K562 (cell line): ENCODE measurements around the gene NKAPL. TPM values are rescaled to one million over a fixed set of nuclear protein-coding genes. Genes with fewer than 3 reads are reported as not detected.

Experiments
- ATAC-seq: fragments of 200-7000 bp; cut with Tn5 transposase; 3 replicates; pipeline ENCODE4 v1.9.1; 2020; ENCODE audit warnings: moderate library complexity
- BruUV-seq: library from RNA; stranded (reverse); fragments of 400-500 nt; replicated peaks from 2 replicates; lab custom pipeline; 2021; lab: Mats Ljungman, UMichigan
- CTCF ChIA-PET: fragments of 300-600 bp; formaldehyde crosslinking; extraction: SDS; loops from one replicate; lab custom pipeline; 2021; ENCODE audit warnings: low intra/inter-chr PET ratio; lab: Yijun Ruan, JAX
- POLR2A ChIA-PET: fragments of 300-600, 350-650 bp; sonication (Branson Sonifier 250); formaldehyde crosslinking; extraction: SDS; loops from one replicate; lab custom pipeline; 2021; ENCODE audit warnings: antibody characterized with exemption, inconsistent platforms; lab: Yijun Ruan, JAX
- DNase-seq, 4 experiments: peaks; one replicate each; pipeline versions ENCODE4 v3.0.0 to v3.0.0-alpha.2; 2011 to 2018; ENCODE audit warnings: low spot score in 3 of 4, mixed read lengths in 3 of 4; ENCODE audit errors: extremely low read depth in 1 of 4
- FAIRE-seq: peaks from 2 replicates; lab custom pipeline; 2011; peaks lifted over from hg19 to GRCh38; lab: Jason Lieb, UNC
- H2AFZ ChIP-seq: 2 replicates; pipeline ENCODE4 v1.6.0; 2011; ENCODE audit warnings: low read depth, low read length, control low read depth, inconsistent platforms
- H3K27ac ChIP-seq: fragments of 200-600 bp; 3 replicates; pipeline ENCODE4 v1.8.0; 2011; ENCODE audit warnings: low read depth, mild to moderate bottlenecking, control low read depth, inconsistent platforms, low read length, moderate library complexity, mixed read lengths; ENCODE audit errors: extremely low read depth
- H3K27me3 ChIP-seq, 2 experiments: fragments of 300-600 bp in 1 of 2; 2 replicates in 1 of 2; 3 replicates in 1 of 2; pipeline versions ENCODE4 v1.6.0 to v1.8.0; 2011; ENCODE audit warnings: inconsistent platforms in 2 of 2, low read length in 2 of 2, mild to moderate bottlenecking in 1 of 2, mixed read lengths in 1 of 2, moderate library complexity in 1 of 2; ENCODE audit not compliant: control insufficient read depth in 2 of 2, insufficient read depth in 2 of 2
- H3K36me3 ChIP-seq: fragments of 300-600 bp; 3 replicates; pipeline ENCODE4 v1.8.0; 2011; ENCODE audit warnings: mild to moderate bottlenecking, low read length, inconsistent platforms; ENCODE audit not compliant: control insufficient read depth, insufficient read depth
- H3K4me1 ChIP-seq, 2 experiments: fragments of 200-600 bp in 1 of 2; replicated peaks in 1 of 2; 2 replicates in 1 of 2; 3 replicates in 1 of 2; pipeline versions ENCODE4 v1.5.1 to v1.8.0; 2011; ENCODE audit warnings: inconsistent platforms in 2 of 2, low read length in 2 of 2, mild to moderate bottlenecking in 1 of 2, mixed read lengths in 1 of 2, moderate library complexity in 1 of 2; ENCODE audit not compliant: control insufficient read depth in 2 of 2, insufficient read depth in 2 of 2
- H3K4me2 ChIP-seq: 2 replicates; pipeline ENCODE4 v1.6.1; 2011; ENCODE audit warnings: low read length, control low read depth, inconsistent platforms, mixed read lengths; ENCODE audit not compliant: insufficient read depth
- H3K4me3 ChIP-seq: fragments of 200-600 bp; sonication (generic), shearing (Covaris generic); 2 replicates; pipeline ENCODE4 v1.5.1; 2016; ENCODE audit warnings: control low read depth, inconsistent platforms
- H3K79me2 ChIP-seq: fragments of 200-600 bp; 3 replicates; pipeline ENCODE4 v1.8.0; 2011; ENCODE audit warnings: low read length, inconsistent platforms; ENCODE audit not compliant: control insufficient read depth, insufficient read depth
- H3K9ac ChIP-seq, 2 experiments: 2 replicates each; pipeline versions ENCODE4 v1.6.0 to v1.6.1; 2011; ENCODE audit warnings: low read depth in 2 of 2, low read length in 2 of 2, control low read depth in 1 of 2, inconsistent platforms in 1 of 2, mild to moderate bottlenecking in 1 of 2, mixed read lengths in 1 of 2; ENCODE audit not compliant: insufficient read depth in 1 of 2
- H3K9me1 ChIP-seq: one replicate; pipeline ENCODE4 v1.6.0; 2011; ENCODE audit warnings: inconsistent platforms, mild to moderate bottlenecking, low read length, moderate library complexity; ENCODE audit not compliant: control insufficient read depth, insufficient read depth
- H3K9me3 ChIP-seq: replicated peaks from 2 replicates; pipeline ENCODE4 v1.5.1; 2011; ENCODE audit warnings: low read depth, low read length, inconsistent platforms; ENCODE audit not compliant: control insufficient read depth, insufficient read depth
- H4K20me1 ChIP-seq: replicated peaks from 2 replicates; pipeline ENCODE4 v1.6.1; 2011; ENCODE audit warnings: low read length, inconsistent platforms, mixed read lengths; ENCODE audit not compliant: control insufficient read depth, insufficient read depth
- ARNT ChIP-seq, 2 experiments: fragments of 450-650 bp; IDR thresholded peaks; 2 replicates each; pipeline ENCODE4 v1.6.1; 2016; ENCODE audit warnings: mild to moderate bottlenecking in 1 of 2
- CBFA2T2 ChIP-seq: fragments of 450-650 bp; conservative IDR thresholded peaks from 2 replicates; pipeline ENCODE4 v1.6.1; 2017; ENCODE audit warnings: mild to moderate bottlenecking
- KLF10 ChIP-seq: fragments of 250-450 bp; sonication (Bioruptor Pico); IDR thresholded peaks from 2 replicates; pipeline ENCODE4 v1.6.1; 2021; ENCODE audit warnings: matching md5 sums
- MAFF ChIP-seq: IDR thresholded peaks from 2 replicates; pipeline ENCODE4 v1.6.1; 2012; ENCODE audit warnings: low read length, improper control_type of control experiment
- MTF1 ChIP-seq: fragments of 250-450 bp; sonication (Bioruptor Pico); IDR thresholded peaks from 2 replicates; pipeline ENCODE4 v1.9.0; 2021; ENCODE audit warnings: moderate library complexity, mild to moderate bottlenecking, inconsistent platforms, borderline replicate concordance
- POLR2B ChIP-seq: fragments of 450-650 bp; IDR thresholded peaks from 2 replicates; pipeline ENCODE4 v1.6.1; 2018; ENCODE audit warnings: low read depth; ENCODE audit not compliant: partially characterized antibody
- RBM14 ChIP-seq: fragments of 200-400 bp; formaldehyde crosslinking; IDR thresholded peaks from 2 replicates; pipeline ENCODE4 v1.6.1; 2018; ENCODE audit warnings: low read depth, mild to moderate bottlenecking, low read length, moderate library complexity, borderline replicate concordance; ENCODE audit not compliant: insufficient read depth
- SOX6 ChIP-seq: fragments of 450-650 bp; IDR thresholded peaks from 2 replicates; pipeline ENCODE4 v1.6.1; 2014; ENCODE audit warnings: mild to moderate bottlenecking
- SREBF1 ChIP-seq: fragments of 150-350 bp; IDR thresholded peaks from 2 replicates; pipeline ENCODE4 v1.6.1; 2014; ENCODE audit warnings: antibody characterized with exemption, low read depth, low read length, borderline replicate concordance
- STAT5A ChIP-seq: IDR thresholded peaks from 2 replicates; pipeline ENCODE4 v1.6.1; 2012; ENCODE audit warnings: low read length, inconsistent platforms, borderline replicate concordance
- ZKSCAN1 ChIP-seq: fragments of 150-350 bp; IDR thresholded peaks from 2 replicates; pipeline ENCODE4 v1.6.1; 2016; ENCODE audit warnings: low read depth, low read length
- ZNF133 ChIP-seq: fragments of 250-450 bp; sonication (Bioruptor Pico); IDR thresholded peaks from 2 replicates; pipeline ENCODE4 v1.4.0; 2020; ENCODE audit warnings: mild to moderate bottlenecking
- ZNF23 ChIP-seq: fragments of 250-450 bp; sonication (Bioruptor Pico); IDR thresholded peaks from 2 replicates; pipeline ENCODE4 v1.4.0; 2020; ENCODE audit warnings: mild to moderate bottlenecking
- ZNF699 ChIP-seq: fragments of 250-450 bp; sonication (Bioruptor Pico); IDR thresholded peaks from 2 replicates; pipeline ENCODE4 v1.8.0; 2021; ENCODE audit warnings: mild to moderate bottlenecking, moderate library complexity; ENCODE audit not compliant: insufficient replicate concordance
- WGBS: fragments of 100-300 bp; shearing (Covaris generic); methylation state at CpG from one replicate; pipeline ENCODE4 v1.1.6; 2016; ENCODE audit warnings: low coverage, mixed read lengths; ENCODE audit not compliant: insufficient coverage; ENCODE audit errors: missing lambda C conversion rate; 5-methylcytosine and 5-hydroxymethylcytosine counted together
- in situ Hi-C: fragments of 300-500 bp; cut with MboI; formaldehyde crosslinking; loops from 4 replicates; pipeline ENCODE4 v1.15.0; 2018; ENCODE audit warnings: inconsistent platforms, mixed read lengths
- intact Hi-C: fragments of 100-400 bp; cut with micrococcal nuclease; formaldehyde crosslinking; loops from 2 replicates; pipeline ENCODE4 v1.14.2; 2022
- polyA plus RNA-seq, 8 experiments: library from polyadenylated mRNA; depleted of rRNA in 4 of 8; stranded (reverse) in 5 of 8; unstranded in 3 of 8; fragments of >200 nt; fragmentation: Nextera tagmentation in 2 of 8; fragmentation: Illumina TruSeq in 1 of 8; extraction: Ambion mirVana in 2 of 8; extraction: Trizol in 1 of 8; gene quantifications; 2 replicates each; pipeline versions ENCODE4 v1.2.1 to v1.2.3, GENCODE V29; 2011 to 2014; ENCODE audit warnings: inconsistent platforms in 1 of 8, missing spikeins in 1 of 8
- total RNA-seq, 7 experiments: library from RNA; depleted of rRNA in 6 of 7; stranded (reverse); fragments of >200 nt in 6 of 7; fragmentation: Illumina TruSeq in 2 of 7; extraction: Trizol in 2 of 7; gene quantifications; 2 replicates each; pipeline versions ENCODE4 v1.2.1 to v1.2.3, GENCODE V29; 2011 to 2021; ENCODE audit warnings: low replicate concordance in 1 of 7
- TF ChIP-seq, protein P1 (sequence below): fragments of 250-450 bp; sonication (Bioruptor Pico); IDR thresholded peaks from 2 replicates; pipeline ENCODE4 v1.5.0; 2022; ENCODE audit warnings: mild to moderate bottlenecking
- TF ChIP-seq, protein P2 (sequence below): sonication (generic); formaldehyde crosslinking; IDR thresholded peaks from 2 replicates; pipeline ENCODE4 v1.8.0; 2022; ENCODE audit warnings: mild to moderate bottlenecking, missing genetic modification reagents
- TF ChIP-seq, protein P3 (sequence below): sonication (generic); formaldehyde crosslinking; IDR thresholded peaks from 2 replicates; pipeline ENCODE4 v1.8.0; 2022; ENCODE audit warnings: mild to moderate bottlenecking, missing genetic modification reagents

NKAPL gene
- total and polyA plus RNA-seq, 9 of the 15 experiments (the other 6 are each of a cell fraction or from before 2014, with no cell fraction given) = not detected

DNA sequence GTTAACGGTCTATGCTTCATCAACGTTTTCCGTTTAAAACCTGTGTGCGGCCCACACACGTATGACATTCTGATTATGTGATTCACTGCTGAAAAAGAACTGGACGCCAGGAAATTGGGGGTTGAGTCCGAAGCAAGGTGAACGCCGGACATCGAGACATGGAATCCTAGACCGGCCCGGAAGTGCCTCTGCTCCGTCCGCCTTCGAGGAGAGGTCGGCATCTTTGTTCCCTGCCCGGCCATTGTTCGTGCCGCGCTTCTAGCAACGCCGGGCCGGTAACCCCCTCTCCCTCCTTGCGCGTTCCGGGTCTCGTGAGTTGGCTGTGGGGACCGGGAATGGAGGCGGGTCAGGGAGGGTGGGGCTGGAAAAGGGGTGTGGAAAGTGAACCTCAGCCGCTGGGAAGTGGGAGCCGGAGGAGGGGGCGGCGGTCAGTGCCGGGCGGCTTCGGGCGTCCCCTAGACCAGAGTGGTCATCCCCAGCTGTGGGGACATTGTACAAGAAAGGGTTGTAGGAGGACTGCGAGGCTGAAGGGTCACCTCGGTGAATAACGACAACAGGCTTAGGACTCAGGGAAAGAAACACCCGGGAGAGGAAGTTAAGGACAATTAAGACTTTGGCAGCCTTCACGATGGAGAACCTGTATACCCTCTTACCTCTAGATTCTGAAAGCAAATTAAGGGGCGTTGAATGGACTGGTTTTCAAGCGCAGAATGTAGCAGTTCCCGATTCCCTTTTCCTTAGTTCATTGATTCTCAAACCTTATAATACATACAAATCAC, 33.9 kb upstream of the NKAPL start, which contains the start of gene ZSCAN9:
ZSCAN9 (plus strand) TSS at position 220 of the 779 bp plus-strand sequence. CDS start 1,810 bp downstream, outside the sequence.
- Histone ChIP-seq H3K9ac (peak within 1 kb of the TSS; percentile 92), H3K9me3 (no peaks in the 10 kb centered on the region), H3K27ac (peak within 1 kb of the TSS; percentile 85), H3K4me2 (peak within 1 kb of the TSS; percentile 95), H3K27me3 (no peaks in the 10 kb centered on the region), H3K79me2 (peaks cover 35% of the 10 kb centered on the region), H3K4me3 (peak within 1 kb of the TSS; percentile 79), H3K36me3 (peaks cover 33% of the 10 kb centered on the region), H3K4me1 (peaks cover 7 to 47% of the 10 kb centered on the region in 2 experiments), H3K9me1 (no peaks in the 10 kb centered on the region), H4K20me1 (no peaks in the 10 kb centered on the region), H2AFZ (peak within 1 kb of the TSS; percentile 93)
- FAIRE-seq (peak; percentile 92), ATAC-seq (peak; percentile 89), DNase-seq (peak; percentile 83 to 94 (median 90))
- WGBS = under 1% methylated on average over 43 of the region's 45 CpGs
- intact Hi-C loops (loop anchor here (1.0 to 10.0 kb wide), 4 partner anchors 27 to 390 kb away; partner anchors contain the start of genes PGBD1, ZKSCAN4 and ZKSCAN8), in situ Hi-C loops (no loop called here)
- POLR2A ChIA-PET = interaction anchor here (0.5 to 2.5 kb wide), 5 partner anchors 9 to 110 kb away, joined by 3 to 14 read pairs (median 4); partner anchors contain the start of gene ZSCAN31
- CTCF ChIA-PET = interaction anchor here (0.7 kb wide), 1 partner anchor 80 kb away, joined by 3 read pairs; no protein-coding TSS in a partner anchor
- TSS peak; percentile 53 for BruUV-seq
- no peak for TF ChIP-seq KLF10 (CRISPR knock-in tag)
- no peak for TF ChIP-seq ZNF23
- TF ChIP-seq, protein P1, sequence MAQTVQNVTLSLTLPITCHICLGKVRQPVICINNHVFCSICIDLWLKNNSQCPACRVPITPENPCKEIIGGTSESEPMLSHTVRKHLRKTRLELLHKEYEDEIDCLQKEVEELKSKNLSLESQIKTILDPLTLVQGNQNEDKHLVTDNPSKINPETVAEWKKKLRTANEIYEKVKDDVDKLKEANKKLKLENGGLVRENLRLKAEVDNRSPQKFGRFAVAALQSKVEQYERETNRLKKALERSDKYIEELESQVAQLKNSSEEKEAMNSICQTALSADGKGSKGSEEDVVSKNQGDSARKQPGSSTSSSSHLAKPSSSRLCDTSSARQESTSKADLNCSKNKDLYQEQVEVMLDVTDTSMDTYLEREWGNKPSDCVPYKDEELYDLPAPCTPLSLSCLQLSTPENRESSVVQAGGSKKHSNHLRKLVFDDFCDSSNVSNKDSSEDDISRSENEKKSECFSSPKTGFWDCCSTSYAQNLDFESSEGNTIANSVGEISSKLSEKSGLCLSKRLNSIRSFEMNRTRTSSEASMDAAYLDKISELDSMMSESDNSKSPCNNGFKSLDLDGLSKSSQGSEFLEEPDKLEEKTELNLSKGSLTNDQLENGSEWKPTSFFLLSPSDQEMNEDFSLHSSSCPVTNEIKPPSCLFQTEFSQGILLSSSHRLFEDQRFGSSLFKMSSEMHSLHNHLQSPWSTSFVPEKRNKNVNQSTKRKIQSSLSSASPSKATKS (CRISPR knock-in tag) = no peak
- TF ChIP-seq ZKSCAN1 = peak; percentile 78; the same call in 1 of the 2 replicates
- TF ChIP-seq ZNF133 (CRISPR knock-in tag) = no peak
- TF ChIP-seq SOX6 = peak; percentile 88
- TF ChIP-seq CBFA2T2 = no peak
- TF ChIP-seq STAT5A = no peak
- TF ChIP-seq ARNT (IDR thresholded peaks at IDR 0.05) = peak; percentile 4 to 31; a peak in 2 of 4 replicates
- no peak for TF ChIP-seq MAFF
- TF ChIP-seq RBM14 = no peak
- TF ChIP-seq, protein P2, sequence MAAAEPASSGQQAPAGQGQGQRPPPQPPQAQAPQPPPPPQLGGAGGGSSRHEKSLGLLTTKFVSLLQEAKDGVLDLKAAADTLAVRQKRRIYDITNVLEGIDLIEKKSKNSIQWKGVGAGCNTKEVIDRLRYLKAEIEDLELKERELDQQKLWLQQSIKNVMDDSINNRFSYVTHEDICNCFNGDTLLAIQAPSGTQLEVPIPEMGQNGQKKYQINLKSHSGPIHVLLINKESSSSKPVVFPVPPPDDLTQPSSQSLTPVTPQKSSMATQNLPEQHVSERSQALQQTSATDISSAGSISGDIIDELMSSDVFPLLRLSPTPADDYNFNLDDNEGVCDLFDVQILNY (CRISPR knock-in tag) = 0 out of 2 replicates have a peak, but pooled peaks have one; percentile 77
- TF ChIP-seq POLR2B = peak; percentile 75
- TF ChIP-seq, protein P3, sequence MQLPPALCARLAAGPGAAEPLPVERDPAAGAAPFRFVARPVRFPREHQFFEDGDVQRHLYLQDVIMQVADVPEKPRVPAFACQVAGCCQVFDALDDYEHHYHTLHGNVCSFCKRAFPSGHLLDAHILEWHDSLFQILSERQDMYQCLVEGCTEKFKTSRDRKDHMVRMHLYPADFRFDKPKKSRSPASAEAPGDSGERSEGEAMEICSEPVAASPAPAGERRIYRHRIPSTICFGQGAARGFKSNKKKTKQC (CRISPR knock-in tag) = peak; percentile 77; the same call in 1 of the 2 replicates
- no peak for TF ChIP-seq MTF1
- peak; percentile 52; the same call in 1 of the 2 replicates for TF ChIP-seq SREBF1
- TF ChIP-seq ZNF699 (CRISPR knock-in tag) = no peak
